Chondrocyte (in vitro differentiated cells): ENCODE data around the gene BET1L. TPM values are rescaled to one million over a fixed set of nuclear protein-coding genes. Genes with fewer than 3 reads are reported as not detected.

ENCODE experiments used
- DNase-seq: peaks from one replicate; pipeline ENCODE4 v3.0.0; 2021; ENCODE audit warnings: mixed read lengths, low spot score
- H3K27ac Mint-ChIP-seq: one replicate; pipeline ENCODE4 v1.8.0; 2021; ENCODE audit warnings: mild to moderate bottlenecking, moderate library complexity, mixed read lengths; ENCODE audit not compliant: unreplicated experiment
- H3K27me3 Mint-ChIP-seq: 2 replicates; pipeline ENCODE4 v1.8.0; 2021; ENCODE audit warnings: low read depth, mixed read lengths
- H3K36me3 Mint-ChIP-seq: 2 replicates; pipeline ENCODE4 v1.8.0; 2021; ENCODE audit warnings: low read depth, mixed read lengths
- H3K4me1 Mint-ChIP-seq: 2 replicates; pipeline ENCODE4 v1.8.0; 2021; ENCODE audit warnings: low read depth, mild to moderate bottlenecking, mixed read lengths
- H3K4me3 Mint-ChIP-seq: one replicate; pipeline ENCODE4 v1.8.0; 2021; ENCODE audit warnings: mild to moderate bottlenecking, moderate library complexity, mixed read lengths; ENCODE audit not compliant: unreplicated experiment
- H3K9me3 Mint-ChIP-seq: 2 replicates; pipeline ENCODE4 v1.8.0; 2021; ENCODE audit warnings: low read depth, mixed read lengths
- CTCF ChIP-seq: fragments of 200-600 bp; sonication (generic); IDR thresholded peaks from 2 replicates; pipeline ENCODE4 v1.5.0; 2021; ENCODE audit warnings: antibody characterized with exemption, mild to moderate bottlenecking, moderate library complexity
- total RNA-seq: library from RNA; stranded (reverse); gene quantifications from 3 replicates; pipeline ENCODE4 v1.2.1, GENCODE V29; 2021

Gene BET1L
- total RNA-seq, 1 donor from 2014 or later = 59.6 TPM

GRCh38 chr11:211741-212140, 4.5 kb upstream of the BET1L start:
- Mint-ChIP-seq H3K9me3 (no peaks in the 10 kb centered on the region), H3K27me3 (no peaks in the 10 kb centered on the region), H3K27ac (no peak overlapping the region), H3K4me3 (no peak overlapping the region), H3K36me3 (peaks cover 16% of the 10 kb centered on the region), H3K4me1 (peaks cover 26% of the 10 kb centered on the region)
- peak; percentile 63 for DNase-seq
- TF ChIP-seq CTCF = no peak

- Mint-ChIP-seq H3K9me3 (no peaks in the 10 kb centered on the region), H3K27me3 (no peaks in the 10 kb centered on the region), H3K4me3 (no peak overlapping the region), H3K36me3 (peaks cover 16% of the 10 kb centered on the region), H3K27ac (no peak overlapping the region), H3K4me1 (peaks cover 27% of the 10 kb centered on the region)
- no peak for TF ChIP-seq CTCF
- peak; percentile 20 for DNase-seq
These were observed 4.1 kb upstream of the BET1L start for GRCh38 chr11:211295-211694.

GRCh38 chr11:210803-211180, 3.6 kb upstream of the BET1L start:
- Mint-ChIP-seq H3K4me3 (no peak overlapping the region), H3K27me3 (no peaks in the 10 kb centered on the region), H3K4me1 (peaks cover 32% of the 10 kb centered on the region), H3K27ac (peak overlapping the region; percentile 96), H3K36me3 (peaks cover 16% of the 10 kb centered on the region), H3K9me3 (no peaks in the 10 kb centered on the region)
- no peak for TF ChIP-seq CTCF
- peak; percentile 60 for DNase-seq

GRCh38 chr11:210122-210802, 3.1 kb upstream of the BET1L start:
- H3K36me3 Mint-ChIP-seq = peaks cover 17% of the 10 kb centered on the region

More at GRCh38 chr11:210122-210802, 3.1 kb upstream of the BET1L start:
- Mint-ChIP-seq H3K27ac (peak overlapping the region; percentile 96), H3K9me3 (no peaks in the 10 kb centered on the region), H3K4me3 (peak overlapping the region; percentile 99), H3K4me1 (peaks cover 35% of the 10 kb centered on the region), H3K27me3 (no peaks in the 10 kb centered on the region)
- TF ChIP-seq CTCF = no peak
- DNase-seq = peak; percentile 52
